ENCODE results near the gene KCNQ1. TPM values are rescaled to one million over a fixed set of nuclear protein-coding genes. Genes with fewer than 3 reads are reported as not detected.

Gene KCNQ1
- total RNA-seq, 1 donor from 2014 or later: 0.07 TPM

GRCh38 chr11:2742201-2742600 lies 297.4 kb downstream of the KCNQ1 start:
- DNase-seq (ENCODE audit: low read depth, low spot score): no peak

DNA sequence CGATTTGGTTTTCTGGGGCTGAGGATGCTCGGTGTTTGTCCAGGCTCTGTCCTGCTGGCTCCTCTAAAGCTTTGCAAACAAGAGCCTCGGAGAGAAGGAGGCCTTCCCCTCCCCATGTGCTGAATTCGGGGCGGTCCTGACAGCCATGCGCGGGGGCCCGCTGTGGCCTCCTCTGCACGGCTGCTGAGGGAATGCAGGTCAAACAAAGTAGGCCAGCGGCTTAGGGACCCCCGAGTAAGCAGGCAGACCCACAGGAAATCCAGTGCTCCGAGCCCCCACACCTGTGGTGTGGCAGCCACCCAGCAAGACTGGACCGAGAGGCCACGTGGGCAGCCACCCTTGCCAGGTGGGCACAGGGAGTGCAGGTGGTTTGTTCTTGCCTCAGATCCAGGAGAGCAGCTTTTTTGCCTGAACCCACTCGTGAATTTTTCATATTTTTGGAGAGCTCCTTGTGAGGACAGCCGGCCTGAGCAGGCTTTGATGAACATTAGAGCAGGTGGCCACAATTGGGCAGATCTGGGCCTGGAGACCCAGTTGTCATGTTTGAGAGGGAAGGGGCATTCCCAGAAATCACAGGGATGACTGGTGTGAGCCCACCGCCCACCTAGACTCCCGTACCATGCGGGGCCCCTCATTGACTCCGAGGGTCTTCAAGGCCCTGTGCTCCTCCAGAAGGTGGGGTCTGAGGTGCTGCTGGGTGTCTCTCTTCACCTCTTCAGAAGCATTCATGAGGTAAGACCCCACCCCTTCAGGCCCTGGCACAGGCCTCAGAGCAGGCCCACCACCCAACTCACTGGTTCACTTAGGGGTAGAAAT lies 298.0 kb downstream of the KCNQ1 start:
- DNase-seq (ENCODE audit: low read depth, low spot score): no peak

GRCh38 chr11:2743427-2744110 lies 298.8 kb downstream of the KCNQ1 start:
- no peak for DNase-seq (ENCODE audit: low read depth, low spot score)

DNA sequence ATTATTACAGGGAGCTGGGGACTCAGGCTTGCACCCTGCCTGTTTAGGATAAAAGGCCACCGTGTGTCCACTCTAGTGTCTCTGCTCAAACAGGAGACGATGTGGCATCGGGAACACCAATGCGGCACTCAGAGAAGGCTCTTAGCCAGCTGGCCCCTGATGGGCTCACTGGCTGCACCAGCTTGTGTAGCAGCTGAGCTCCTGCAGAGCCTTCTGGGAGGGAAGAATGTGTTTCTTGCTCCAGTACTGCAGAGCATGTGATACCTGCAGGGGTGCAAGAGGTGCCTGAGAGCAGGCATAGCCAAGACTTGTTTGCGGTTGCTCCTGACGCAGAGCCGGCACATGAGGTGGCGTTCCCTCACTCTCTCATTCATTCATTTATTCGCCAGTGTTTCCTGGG lies 299.4 kb downstream of the KCNQ1 start:
- DNase-seq (ENCODE audit: low read depth, low spot score): no peak

GRCh38 chr11:2745511-2745910 lies 300.7 kb downstream of the KCNQ1 start:
- DNase-seq (ENCODE audit: low read depth, low spot score): no peak

DNA sequence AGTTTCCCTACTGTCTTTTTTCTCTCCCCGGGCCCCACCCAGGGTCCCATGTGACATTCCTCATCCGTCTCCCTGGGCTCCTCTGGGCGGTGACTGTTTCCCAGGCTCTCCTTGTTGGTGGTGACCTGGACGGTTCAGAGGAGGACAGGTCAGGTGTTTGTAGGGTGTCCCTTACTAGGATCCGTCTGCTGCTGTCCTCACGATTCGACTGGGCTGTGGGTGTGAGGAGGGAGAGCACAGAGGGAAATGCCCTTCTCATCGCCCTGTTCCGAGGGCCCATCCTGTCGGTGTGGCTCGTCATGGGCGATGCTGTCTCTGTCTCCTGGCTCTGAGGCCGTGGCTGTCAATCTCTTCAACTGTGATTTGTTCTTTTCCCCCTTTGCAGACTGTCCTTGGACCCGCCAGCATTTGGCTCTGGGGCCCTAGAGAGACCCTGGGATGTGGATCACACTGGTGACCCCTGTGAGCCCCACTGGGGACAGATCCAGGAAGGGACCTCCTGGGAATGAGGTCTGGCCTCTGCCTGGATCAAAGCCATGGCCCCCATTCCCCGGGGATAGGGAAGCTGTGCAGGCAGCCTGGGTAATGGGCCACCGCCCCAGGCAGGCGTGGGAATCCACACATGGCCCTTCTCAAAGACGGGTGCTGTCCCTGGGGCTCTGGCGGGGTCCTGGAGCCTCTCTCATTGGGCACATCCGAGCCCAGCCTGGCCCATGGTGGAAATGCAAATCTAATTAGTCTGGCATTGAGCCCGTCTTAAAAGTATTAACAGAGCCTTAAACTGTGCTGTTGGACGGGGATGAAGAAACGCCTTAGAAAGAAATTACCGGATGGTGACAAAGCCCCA lies 301.8 kb downstream of the KCNQ1 start:
- DNase-seq (ENCODE audit: low read depth, low spot score): no peak

DNA sequence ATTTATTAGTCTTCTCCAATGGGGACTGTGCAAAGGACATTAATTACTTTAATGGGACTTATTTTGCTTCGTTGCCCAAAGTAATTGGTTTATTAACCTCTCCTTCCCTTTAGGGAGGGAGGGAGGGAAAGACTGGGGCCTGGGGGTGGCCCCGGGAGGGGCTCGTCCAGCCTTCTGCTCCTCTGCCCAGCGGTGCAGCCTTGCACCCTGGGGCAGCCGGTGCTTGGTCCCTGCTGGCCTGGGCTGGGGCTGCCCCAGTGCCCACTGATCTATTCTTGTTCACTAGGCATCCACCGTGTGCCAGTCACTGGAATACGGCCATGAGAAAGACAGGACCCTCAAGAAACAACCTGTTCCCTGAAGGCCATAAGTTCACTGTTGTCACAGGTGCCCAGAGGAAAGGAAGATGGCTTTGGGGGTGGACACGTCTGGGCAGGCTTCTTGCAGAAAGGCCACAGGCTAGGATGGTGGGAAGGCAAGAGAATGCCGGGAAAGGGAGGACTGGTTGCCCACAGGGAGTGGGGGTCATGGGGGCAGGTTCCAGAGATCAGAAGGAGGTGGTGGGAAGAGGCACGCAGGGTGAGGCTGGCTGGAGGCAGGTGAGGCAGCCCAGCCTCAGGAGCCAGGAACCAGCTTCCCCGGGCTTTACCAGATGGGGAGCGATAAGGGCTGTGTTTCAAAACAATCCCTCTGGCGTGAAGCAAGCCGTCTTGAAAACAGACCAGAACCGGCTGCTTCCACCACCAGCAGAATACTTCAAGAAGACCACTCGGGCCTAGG lies 302.6 kb downstream of the KCNQ1 start:
- DNase-seq (ENCODE audit: low read depth, low spot score): no peak

DNA sequence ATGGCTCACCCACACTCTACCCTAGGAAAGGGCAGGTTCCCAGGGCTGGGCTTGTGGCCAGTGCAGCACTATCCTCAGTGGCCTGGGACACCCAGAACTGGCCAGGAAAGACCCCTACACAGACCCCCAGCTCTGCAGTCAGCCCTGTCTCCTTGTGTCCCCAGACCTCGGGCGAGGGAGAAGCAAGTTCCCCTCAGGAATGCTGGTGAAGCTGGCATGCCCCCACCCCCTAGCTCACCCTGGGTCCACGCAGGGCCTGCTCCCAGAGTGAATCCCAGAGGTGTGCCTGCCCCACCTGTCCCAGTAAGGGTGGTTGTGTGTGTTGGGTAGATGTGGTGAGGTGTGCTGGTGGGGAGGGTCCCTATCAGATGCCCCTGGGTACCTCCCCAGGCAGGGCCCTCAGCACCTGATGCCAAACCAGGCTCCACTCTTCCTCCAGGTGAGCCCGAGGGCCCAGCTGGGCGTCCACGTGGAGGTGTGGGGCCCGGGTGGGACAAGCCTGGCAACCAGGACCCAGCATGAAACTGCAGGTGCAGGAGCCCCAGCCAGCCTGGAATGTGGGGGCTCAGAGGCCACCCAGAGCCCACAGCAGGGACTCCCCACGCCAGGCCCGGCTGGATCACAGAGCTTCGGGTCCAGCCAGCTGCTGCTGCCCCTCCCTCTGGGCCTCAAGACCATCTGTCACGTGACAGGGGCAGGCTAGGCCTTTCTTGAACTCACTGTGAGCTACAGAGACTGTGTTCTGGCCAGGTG lies 303.4 kb downstream of the KCNQ1 start:
- no peak for DNase-seq (ENCODE audit: low read depth, low spot score)

DNA sequence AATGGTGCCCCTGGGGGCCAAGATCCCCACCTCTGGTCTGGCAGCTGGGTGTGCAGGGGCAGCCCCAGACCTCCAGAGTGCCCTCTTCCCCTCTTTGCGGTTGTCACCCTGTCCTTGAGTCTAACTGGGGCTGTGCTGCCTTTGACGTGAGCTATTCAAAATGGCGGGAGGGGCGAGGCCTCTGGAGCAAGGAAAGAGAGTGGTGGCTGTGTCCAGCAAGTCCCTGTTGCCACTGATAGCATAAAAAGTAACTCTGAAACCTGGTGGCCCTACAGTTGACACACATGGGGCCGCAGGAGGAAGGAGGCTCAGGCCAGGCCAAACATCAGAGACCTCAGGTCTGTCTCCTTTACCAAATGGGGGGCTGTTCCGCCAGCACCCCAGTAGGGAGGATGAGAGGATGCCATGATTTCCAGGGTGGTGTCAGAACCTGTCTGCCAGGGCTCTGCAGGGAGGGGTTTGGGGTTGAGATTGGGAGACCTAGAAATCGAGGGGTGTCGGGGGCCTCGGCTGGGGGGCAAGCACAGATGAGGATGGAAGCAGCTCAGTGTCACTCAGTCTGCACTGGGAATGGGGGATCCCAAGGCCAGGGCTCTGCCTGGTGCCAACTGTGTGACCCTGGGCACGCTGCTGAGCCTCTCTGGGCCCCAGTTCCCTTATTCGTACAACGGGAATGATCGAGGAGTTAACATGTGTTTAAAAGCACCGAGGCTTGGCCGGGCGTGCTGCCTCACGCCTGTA lies 304.2 kb downstream of the KCNQ1 start:
- DNase-seq (ENCODE audit: low read depth, low spot score): no peak

- DNase-seq (ENCODE audit: low read depth, low spot score): no peak
Measured at GRCh38 chr11:2750101-2750681, 305.4 kb downstream of the KCNQ1 start.

DNA sequence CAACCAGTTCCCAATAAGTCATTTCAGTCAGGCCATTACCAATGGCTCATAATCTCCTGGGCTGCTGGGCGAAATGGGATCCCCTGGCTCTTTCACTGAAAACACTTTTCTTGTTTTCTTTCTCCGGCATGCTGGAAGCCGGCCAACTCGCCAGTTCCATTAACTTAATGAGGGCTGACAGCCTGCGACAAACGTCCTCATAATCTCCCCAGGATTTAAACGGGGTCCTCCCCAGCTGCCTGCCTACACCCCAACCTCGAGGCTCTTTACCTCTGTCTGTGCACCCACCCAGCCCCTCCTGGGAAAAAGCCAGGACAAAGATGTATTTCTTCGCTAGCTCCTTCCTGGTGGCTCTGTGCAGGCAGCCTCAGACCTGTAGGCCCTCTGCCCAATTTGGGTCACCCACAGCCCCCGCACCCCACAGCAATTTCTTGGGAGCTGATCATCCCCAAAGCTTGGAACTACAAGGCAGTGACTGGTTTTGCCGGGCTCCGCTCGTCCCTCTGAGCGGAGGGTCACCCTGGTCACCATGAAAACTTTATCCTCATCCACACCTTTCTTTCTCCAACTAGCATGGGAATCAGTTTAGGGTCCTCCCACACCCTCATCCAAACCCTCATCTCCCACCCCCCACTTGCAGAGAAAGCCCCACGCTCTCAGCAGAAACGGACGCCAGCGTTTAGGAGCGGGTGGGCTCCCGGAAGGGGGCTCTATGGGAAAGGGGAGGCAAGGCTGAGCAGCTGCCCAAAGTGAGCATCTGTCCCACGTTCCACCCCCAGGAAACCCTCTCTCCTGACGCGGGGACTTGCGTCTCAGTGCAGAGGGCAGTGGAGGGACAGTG lies 306.1 kb downstream of the KCNQ1 start:
- no peak for DNase-seq (ENCODE audit: low read depth, low spot score)

DNA sequence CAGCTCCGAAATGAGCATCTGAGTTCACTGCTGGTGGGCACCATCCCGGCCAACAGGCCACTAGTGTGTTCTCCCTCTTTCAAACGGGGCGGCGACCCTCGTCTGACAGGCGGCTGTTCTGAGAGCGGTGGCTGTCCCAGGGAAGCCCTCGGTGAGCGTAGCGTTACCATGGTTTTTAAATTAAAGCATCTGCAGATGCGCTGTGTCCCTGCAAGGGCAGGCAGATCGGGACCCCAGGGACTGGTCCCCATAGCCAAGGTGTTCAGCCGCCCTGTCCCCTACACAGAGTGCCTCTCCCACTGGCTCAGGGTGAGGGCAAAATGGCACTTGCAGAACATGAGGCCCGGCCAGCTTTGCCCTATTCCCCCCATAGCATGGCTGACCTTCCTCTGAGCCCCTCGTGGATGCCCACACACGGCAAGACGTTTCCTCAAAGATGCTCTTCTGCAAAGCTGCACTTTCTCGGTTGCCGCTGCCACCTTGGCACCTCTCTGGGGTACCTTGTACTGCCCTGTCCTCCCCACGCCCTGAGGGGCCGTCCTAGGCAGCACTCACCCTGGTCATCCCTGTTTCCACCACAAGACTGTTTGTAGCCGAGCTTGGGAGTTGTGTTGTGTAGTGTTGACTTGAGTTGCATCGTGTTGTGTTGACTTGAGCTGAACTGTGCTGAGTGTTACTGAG lies 306.9 kb downstream of the KCNQ1 start:
- DNase-seq (ENCODE audit: low read depth, low spot score): no peak

- no peak for DNase-seq (ENCODE audit: low read depth, low spot score)
Measured at GRCh38 chr11:2752204-2752770, 307.5 kb downstream of the KCNQ1 start.

GRCh38 chr11:2752923-2753322 lies 308.1 kb downstream of the KCNQ1 start:
- no peak for DNase-seq (ENCODE audit: low read depth, low spot score)

GRCh38 chr11:2754008-2754407 lies 309.2 kb downstream of the KCNQ1 start:
- no peak for DNase-seq (ENCODE audit: low read depth, low spot score)

GRCh38 chr11:2755071-2755470 lies 310.3 kb downstream of the KCNQ1 start:
- DNase-seq (ENCODE audit: low read depth, low spot score): no peak

DNA sequence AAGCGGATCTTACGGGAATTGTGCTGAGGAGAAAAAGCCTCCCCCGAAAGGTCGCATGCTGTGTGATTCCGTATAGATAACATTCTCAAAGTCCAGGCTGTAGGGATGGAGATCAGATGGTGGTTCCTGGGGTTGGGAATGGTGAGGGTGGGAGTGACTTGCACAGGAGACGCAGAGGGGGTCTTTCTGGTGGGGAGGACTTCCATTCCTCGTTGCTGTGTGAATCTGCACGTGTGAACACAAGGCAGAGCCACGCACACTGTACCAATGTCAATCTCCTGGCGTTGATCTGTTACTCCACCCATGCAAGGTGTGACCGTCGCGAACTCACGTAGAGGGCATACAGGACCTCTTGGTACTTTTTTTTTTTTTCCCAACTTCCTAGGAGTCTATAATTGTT lies 313.9 kb downstream of the KCNQ1 start:
- no peak for DNase-seq (ENCODE audit: low read depth, low spot score)

All from pulmonary artery endothelial cell (primary cell).